Activated CD4-positive, alpha-beta T cell treated with anti-CD3 and anti-CD28 coated beads, Interleukin-2, amount 50 U/mL, for 48 hours (primary cell): ENCODE results near the gene USHBP1.
A peak's percentile ranks its signal among the peaks of the same experiment; 100 is the strongest.

ENCODE experiments used
- DNase-seq, 2 experiments: peaks; one replicate each; pipeline ENCODE4 v3.0.0-alpha.2; 2020

USHBP1 gene, protein sequence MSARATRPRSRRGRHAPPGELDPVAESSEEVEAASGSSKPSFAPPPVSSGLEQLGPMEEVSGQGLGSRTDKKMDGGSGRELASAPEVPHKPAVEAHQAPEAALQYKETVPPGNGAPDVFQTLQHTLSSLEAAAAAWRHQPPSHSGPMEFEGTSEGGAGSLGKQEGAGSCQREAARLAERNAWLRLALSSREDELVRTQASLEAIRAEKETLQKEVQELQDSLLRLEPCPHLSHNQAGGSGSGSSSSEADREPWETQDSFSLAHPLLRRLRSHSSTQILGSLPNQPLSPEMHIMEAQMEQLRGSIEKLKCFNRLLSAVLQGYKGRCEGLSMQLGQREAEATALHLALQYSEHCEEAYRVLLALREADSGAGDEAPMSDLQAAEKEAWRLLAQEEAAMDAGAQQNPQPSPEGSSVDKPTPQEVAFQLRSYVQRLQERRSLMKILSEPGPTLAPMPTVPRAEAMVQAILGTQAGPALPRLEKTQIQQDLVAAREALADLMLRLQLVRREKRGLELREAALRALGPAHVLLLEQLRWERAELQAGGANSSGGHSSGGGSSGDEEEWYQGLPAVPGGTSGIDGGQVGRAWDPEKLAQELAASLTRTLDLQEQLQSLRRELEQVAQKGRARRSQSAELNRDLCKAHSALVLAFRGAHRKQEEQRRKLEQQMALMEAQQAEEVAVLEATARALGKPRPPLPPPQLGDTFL

DNA sequence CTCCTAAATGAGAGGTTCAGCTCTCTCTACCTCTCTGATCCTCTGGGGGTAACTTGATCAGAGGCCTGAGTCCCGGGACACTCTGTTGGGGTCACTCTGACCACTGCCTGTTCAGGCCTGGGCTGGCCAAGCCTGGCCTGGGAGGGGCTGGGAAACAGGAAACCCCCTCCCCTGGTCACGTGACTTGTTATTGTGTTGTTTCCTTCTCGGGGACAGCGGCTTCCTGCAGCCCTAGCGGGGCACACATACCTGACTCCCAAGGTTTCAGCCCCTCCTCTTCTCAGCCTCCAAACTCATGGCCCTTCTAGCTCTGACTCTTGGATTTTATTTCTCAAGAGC lies at the start of gene USHBP1:
Gene USHBP1, minus strand, starts transcription at position 105 of the 339 bp plus-strand sequence. CDS start 446 bp downstream, outside the sequence.
- no peak for DNase-seq

DNA sequence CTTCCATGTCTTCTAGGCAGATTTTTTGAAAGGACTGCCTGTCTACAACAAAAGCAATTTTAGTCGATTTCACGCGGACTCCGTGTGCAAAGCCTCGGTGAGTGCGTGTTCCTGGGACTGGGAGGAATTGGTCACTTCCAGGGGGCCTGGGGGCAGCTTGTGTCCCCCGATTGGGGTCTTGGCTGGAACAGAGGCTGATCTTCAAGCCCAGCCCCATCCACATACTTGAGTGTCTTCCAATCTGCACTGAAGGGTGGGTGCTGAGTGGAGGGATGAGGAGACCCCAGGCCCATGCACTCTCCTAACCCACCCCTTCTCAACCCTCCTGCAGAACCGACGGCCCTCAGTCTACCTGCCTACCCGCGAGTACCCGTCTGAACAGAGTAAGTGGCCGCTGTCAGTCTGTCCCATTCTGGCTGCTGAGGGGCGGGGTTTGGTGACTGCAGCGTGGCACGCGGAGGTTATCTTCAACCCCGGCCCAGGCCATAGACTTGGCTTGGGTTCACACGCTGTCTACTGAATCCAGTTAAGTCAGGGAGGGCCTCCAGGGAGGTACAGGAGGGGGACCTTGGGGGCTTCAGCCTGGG lies 49.6 kb upstream of the USHBP1 start:
- DNase-seq: no peak

DNA sequence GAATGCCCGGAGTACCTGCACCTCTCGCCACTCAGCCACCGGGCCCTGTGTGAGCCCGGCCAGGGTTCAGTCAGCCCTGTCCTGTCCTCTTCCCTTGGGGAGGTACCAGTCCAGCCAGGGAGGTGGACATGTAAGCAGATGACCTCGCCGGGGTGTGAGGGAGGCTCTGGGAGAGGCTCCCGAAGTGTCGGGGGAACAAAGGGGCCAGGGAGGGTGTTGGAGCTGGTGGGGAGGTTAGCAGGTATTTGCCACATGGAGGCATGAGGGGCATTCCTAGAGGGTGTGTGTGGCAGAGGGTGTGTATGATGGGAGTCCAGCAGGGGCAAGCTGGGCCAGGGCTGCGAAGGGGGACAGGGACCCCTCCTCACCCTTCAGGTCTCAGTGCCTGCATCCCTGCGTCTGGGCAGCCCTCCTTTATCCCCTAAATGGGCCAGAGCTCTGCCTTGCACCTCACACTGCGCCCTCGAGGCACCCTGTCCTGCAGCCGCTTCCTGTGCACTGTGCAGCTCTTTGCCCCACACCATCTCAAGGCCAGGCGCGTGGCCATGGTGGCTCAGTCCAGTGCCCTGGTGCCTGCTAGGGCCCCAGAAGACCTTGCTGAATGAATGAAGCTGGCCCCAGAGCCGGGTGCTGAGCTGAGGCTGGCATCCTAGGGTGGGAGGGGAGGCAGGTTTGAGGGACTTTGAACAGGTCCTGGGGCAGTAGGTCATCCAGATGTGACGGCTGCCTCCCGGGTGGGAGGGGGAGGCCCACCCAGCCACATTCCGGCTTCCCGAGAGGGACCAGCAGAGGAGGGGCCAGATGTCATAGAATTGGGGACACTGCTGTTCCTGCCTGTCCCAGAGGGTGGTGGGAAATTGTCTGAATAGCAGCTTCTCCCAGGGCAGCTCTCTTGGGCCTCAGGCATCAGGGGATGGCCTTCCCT lies 47.9 kb upstream of the USHBP1 start:
- no peak for DNase-seq

DNA sequence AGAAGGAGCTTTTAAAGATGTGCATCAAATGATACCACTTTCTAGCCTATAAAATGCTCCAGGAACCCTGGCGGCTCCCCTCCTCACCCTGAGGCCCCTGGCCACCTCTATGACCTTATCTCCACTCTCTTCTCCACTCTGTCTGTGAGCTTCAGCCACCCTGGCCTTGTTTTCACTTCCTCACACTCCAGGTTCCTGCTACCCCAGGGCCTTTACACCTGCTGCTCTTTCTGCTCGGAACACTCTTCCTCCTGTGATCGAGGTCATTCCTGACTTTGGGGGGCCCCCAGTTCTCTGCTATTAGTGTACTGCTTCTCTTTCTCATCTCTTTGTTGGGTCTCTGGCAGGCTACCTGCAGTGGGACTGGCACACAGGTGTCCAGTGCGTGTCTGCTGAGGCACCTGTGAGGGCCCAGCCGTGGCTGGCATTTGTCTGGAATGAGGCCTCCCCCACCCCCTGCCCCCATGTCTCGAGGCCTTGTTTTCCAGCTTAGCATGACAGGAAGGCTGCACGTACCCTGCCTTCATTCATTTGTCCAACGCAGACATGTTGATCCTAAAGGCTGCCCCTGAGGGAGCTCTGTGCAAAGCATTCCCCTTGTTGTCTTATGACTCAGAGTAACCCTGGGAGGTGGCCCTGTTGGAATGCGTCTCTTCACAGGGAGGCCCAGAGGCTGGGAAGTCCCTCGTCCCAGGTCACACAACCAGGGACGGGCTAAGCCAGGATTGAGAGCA lies 47.1 kb upstream of the USHBP1 start:
- DNase-seq: no peak

DNA sequence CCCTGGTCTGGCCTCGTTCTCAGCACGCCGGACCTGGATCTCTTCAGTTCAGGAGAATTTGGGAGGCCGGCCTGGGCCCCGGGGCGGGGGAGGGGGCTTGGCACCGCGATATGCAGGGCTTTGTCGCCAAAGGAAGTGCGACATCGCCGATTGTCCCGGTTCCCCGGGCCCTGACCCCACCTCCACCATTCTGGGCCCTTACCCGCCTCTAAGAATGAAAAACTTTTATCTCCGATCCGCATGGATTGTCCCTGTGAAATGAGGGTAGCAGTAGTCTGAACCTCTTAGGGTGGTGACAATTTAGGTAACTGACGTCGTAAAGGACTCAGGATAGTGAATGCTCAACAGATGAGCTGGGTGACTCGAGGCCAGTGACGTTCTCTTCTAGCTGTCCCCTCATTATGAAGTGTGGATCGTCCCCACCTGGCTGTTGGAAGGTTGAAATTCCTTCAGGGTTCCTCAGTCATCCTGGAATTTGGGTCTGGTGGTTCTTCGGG lies 45.5 kb upstream of the USHBP1 start:
- DNase-seq: peak in 1 of 2 experiments; percentile 23

DNA sequence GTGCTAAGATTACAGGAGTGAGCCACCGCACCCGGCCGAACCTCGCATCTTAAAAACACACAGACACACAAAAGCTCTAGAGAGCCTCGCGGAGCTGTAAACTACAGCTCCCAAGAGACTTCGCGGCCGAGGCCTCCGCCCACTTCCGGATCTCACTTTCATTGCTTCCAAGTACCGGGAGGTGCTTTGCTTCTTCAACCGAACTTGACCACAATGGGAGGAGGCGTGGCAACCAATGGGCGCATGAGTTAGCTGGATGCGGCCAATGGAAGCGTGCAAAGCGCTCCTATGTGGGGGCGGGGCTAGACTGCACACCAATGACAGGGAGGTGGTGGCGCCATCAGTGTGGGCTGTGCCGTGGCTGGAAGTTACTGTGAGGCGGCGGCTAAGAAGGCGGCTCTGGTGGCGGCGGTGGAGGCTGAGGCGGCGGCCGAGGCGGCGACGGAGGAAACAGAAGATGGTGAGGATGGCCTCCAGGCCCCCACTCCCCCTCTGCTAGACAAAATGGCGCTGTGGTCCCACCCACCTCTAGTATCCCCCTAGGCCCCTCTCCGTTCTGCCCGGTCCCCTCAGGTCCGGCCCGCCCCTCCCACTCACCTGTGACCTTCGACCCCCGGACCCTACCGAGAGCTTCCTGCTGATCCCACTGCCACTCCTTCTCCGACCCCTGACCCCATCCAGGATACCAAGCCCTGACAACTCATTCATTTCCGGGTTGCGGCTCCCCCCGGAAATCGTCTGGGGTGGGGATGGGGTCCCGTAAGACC lies 44.8 kb upstream of the USHBP1 start, which contains the start of gene DDA1:
Gene DDA1, plus strand, starts transcription at position 366 of the 767 bp plus-strand sequence. Its CDS starts 92 bp downstream, at position 458.
- DNase-seq: peak; percentile 99 to 100

DNA sequence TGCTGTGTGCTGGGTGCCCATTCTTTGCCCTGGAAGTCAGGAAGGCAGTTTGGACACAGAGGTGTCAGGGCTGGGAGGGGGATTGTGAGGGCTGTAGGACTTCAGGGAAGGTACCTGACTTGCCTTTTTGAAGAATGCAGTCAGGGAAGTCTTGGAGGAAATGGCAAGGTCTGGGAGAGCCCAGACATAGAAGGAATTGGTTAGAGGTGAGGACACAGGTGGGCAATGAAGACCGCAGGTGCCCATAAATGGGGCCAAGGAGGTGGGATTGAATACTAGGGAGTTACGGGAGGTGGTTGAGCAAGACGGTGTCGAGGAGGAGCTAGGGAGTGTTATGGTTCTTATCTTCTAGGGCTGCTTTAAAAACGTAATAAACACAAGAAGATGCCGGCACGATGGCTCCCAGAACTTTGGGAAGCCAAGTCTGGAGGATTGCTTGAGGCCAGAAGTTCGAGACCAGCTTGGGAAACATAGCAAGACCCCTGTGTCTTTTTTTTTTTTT lies 43.4 kb upstream of the USHBP1 start:
- DNase-seq: no peak

DNA sequence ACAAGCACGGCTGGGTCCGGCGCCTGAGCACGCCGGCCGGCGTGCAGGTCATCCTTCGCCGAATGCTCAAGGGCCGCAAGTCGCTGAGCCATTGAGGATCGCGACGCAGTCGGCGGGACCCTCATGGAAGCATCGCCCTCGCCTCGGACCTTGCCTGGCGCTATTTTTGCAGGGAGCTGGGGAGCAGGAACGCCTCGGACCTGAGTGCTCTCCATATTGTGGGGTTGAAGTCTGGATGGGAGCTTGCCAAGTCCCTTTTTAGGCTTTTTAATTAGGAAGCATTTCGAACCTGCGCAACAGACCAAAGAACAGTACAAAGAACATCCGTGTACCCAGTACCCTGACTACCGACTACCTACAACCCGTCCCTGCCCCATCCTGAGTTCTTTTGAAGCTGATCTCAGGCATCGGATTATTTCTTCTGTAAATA lies 41.8 kb upstream of the USHBP1 start:
- DNase-seq: no peak

DNA sequence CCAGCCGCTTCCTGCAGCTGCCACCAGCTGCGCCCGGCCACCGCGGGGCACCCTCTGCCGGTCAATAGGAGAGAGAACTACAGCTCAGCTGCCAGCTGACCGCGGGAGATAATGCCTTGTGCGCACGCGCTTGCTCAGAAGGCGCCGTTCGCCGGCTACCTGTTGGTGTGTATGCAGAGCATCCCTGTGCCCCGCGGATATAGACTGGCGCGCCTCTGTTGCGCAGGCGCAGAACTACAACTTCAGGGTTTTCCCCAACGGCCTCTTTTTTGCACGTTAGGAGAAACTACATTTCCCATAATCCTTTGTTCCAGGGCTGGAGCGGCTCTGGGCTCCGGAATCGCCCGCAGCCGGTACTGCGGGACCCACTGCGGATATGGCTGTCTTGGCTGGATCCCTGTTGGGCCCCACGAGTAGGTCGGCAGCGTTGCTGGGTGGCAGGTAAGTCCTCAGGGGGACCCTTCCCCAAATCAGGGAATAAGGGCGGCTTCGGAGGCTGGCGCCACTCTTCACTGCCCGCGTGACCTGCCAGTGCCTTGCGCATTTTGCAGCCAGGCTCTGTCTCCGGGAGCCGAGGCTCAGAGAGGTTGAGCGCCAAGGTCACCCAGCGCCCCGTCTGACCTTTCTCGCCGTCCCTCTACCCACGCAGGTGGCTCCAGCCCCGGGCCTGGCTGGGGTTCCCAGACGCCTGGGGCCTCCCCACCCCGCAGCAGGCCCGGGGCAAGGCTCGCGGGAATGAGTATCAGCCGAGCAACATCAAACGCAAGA lies 41.2 kb upstream of the USHBP1 start, which contains the start of gene MRPL34:
Gene MRPL34, plus strand, starts transcription at position 356 of the 768 bp plus-strand sequence. Its CDS starts 21 bp downstream, at position 377.
- peak; percentile 97 for DNase-seq

DNA sequence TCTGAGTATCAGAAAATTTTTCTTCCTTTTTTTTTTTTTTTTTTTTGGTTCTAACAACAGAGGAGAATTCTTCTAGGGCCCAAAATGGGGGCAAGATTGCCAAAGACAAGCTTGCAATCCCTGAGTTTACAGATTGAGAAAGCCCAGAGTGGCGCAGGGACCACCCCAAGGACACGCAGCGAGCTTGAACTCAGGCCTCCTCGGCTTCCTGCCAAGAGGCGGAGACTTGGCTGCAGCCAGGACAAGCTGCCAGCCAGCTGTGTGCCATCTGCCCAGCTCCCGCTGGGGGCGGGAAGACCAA lies 40.6 kb upstream of the USHBP1 start:
- DNase-seq: no peak

DNA sequence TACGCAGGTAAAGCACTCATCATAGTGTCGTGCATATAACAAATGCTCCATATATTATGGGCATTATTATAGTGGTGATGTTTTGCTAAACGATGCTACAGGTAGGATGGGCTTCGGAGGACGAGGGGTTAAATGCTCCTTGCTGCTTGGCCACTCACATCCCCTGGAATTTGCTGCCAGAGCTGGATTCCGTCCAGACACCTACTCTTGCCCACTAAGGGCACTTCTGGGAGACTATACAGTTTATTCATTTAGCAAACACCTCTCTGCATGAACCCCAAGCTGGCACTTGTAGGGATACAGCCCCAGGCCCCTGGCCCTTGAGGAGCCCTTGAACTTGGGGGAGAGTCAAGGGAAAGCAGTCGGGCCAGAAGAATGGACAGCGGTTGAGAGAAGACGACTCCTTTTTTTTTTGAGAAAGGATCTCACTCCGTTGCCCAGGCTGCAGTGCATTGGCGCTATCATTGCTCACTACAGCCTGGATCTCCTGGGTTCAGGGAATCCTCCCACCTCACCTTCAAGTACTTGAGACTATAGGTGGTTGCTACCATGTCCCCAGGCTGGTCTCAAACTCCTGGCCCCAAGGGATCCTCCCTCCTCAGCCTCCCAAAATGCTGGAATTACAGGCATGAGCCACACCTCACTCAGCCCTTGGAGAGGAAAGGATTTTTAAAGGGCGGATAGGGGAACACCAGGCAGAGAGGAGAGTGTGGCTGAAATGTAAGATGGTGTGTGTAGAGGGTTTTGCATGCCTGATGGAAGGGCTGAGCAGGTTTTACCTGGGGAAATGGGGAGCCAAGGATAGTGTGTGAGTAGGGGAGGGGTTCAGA lies 40.1 kb upstream of the USHBP1 start:
- no peak for DNase-seq

DNA sequence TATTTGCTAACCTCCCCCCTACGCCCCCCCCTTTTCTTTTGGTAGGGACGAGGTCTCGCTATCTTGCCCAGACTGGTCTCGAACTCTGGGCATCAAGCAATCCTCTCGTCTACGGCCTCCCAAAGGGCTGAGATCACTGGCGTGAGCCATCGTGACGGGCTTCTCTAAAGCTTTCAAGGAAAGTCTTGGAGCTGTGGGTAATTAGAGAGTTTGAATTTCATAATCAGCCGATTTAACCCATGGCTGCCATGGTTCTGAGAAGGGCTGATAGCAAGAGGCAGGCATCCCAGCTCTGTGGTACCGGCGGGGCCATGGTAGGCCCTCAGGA lies 39.4 kb upstream of the USHBP1 start:
- DNase-seq: no peak

DNA sequence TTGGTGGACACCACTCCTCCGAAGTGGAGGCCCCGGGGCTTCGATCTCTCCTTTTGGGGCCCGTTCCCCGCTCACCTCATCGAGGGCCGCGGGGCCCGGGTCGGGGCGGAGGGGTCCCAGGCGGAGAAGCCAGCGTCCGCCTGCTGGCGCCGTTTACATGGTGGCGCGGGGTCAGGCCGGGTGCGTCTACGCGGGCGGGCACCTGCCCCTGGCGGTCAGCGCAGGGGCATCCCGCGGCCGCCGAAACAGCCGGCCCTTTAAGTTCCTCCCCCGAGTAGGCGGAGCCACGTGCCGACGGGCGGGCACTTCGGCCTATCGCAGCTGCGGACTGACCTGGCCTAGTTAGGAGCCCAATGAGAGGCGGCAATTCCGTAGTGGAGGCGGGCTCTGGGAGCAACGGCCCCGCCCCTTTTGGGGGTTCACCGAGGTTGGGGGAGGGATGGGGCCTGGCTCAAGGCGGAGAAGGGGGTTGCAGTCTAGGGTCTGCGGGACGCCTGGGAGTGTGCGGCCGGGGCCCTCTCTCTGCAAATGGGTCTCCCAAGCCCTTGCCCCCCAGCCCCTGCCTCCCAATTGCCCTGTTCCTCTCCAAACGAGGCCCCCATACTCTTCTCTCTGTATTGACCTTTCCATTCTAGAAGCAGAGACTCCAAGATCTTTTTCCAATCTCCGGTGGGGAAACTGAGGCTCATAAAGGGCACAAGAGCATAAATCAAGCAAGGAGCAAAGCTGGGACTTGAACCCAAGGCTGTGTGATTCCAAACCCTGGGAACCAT lies 38.8 kb upstream of the USHBP1 start, which contains the start of gene ABHD8:
Gene ABHD8, minus strand, starts transcription at position 259 of the 773 bp plus-strand sequence. CDS start 1,809 bp downstream, outside the sequence.
- DNase-seq: peak; percentile 96 to 97

DNA sequence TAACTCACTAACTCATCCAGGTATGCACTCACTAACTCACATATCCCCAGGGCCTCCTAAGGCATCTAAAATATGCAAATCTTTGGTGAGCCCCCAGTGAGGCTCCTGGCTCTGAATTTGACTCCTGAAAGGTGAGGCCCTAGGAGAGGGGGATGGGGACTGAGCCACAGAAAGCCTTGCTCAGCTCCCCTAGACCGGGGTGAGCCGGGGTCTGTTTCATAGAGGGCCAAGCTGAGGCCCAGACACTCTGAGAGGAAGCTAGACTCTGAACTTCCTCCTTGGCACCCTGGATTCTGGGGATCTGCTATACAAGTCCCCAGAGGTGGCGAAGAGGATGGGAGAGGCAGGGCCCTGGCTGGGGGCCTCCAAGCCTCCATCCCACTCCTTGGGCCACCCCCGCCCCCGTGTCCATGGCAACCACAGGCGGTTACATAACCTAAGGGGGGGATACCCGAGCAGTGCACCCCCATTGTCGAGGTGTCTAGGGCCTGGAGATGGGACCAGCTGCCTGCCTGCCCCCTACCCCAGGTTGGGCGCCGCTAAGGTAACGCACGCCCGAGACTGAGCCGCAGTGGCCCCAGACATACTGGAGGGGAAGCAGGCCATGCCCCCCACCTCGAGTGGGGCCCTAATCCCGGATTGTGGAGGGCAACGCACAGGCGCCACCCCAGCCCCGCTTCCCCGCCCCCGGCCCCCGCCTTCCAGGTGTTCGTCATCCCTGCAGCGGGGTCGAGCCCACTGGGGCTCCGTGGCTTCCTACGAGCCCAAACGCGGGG lies 38.0 kb upstream of the USHBP1 start:
- no peak for DNase-seq

DNA sequence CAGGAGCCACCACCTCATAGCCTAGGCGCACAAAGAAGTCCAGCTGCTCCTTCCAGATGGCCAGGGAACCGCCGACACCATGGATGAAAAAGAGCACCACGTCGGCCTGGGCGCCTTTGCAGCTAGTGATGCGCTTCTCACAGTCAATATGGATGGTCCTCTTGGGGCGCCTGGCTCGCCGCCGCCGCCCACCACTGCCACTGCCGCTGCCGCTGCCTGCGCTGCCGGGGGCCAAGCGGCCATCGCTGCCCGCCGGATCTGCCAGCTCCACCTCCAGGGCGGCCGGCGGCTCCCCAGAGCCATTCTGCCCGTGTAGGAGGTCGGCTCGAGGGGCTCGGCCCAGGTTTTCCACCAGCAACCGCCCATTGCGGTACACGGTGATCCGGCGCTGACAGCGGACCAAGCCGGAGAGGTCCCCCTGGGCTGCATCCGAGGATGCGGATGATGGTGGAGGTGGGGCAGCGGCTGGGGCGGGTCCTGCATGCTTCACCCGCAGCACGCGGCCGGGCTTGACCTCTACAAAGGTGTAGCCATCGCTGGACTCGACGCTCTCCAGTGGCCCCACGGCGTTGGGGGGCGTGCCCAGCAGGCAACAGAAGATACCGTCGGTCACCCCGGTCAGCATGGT lies 36.6 kb upstream of the USHBP1 start:
- DNase-seq: no peak

DNA sequence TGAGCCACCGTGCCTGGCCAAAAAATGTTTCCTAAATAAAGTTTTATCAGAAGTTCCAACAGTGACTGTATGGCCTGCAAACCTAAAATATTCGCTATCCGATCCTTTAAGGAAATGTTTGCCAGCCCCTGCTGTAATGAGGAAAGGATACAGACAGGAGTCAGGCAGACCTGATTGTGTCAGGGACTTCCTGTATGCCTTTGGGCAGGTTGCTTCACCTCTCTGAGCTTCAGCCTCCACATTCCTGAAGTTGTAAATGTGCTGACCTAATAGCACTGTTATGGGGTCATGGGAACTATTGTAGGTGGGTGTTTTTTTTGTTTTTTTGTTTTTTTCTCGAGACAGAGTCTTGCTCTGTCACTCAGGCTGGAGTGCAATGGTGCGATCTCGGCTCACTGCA lies 32.4 kb upstream of the USHBP1 start:
- no peak for DNase-seq

DNA sequence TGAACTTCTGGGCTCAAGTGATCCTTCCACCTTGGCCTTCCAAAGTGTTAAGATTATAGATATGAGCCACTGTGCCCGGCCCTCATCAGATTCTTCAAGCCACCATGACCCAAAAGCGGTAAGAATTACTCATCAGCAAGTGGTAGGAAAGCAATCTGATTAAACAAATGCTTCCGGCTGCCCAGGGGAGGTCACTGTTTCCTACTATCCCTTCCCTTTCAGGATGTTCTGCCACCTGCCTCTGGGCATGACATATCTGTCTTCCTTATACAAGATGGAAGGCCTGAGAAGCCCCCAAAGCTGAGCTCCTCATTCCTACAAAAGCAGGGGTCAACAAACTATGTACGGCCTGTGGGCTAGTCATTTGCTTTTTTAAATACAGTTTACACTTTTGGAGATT lies 31.7 kb upstream of the USHBP1 start:
- DNase-seq: peak in 1 of 2 experiments; percentile 24
